ENCODE measurements around the gene SCARB2. TPM values are rescaled to one million over a fixed set of nuclear protein-coding genes. Genes with fewer than 3 reads are reported as not detected.

SCARB2 gene
- polyA plus RNA-seq, 1 experiment: 65.3 TPM

GRCh38 chr4:76177709-76178108 lies 35.9 kb downstream of the SCARB2 start:
- no peak for TF ChIP-seq CTCF (IDR thresholded peaks at IDR 0.05; ENCODE audit: insufficient read depth, low read depth, low read length)
- Histone ChIP-seq H3K36me3 (ENCODE audit: control insufficient read depth, insufficient read depth, low read length) (peaks cover 11% of the 10 kb centered on the region), H3K4me3 (ENCODE audit: low read depth, low read length) (no peak overlapping the region), H3K27me3 (ENCODE audit: control insufficient read depth, insufficient read depth, low read length) (no peaks in the 10 kb centered on the region)
- DNase-seq (ENCODE audit: low read depth): no peak
- POLR2A ChIA-PET: no interaction called here
- CTCF ChIA-PET: interaction anchor here (5.0 kb wide), 2 partner anchors 199 to 327 kb away, joined by 29 to 78 read pairs; no protein-coding TSS in a partner anchor

GRCh38 chr4:76175336-76175735 lies 38.3 kb downstream of the SCARB2 start:
- Histone ChIP-seq H3K27me3 (ENCODE audit: control insufficient read depth, insufficient read depth, low read length) (no peaks in the 10 kb centered on the region), H3K4me3 (ENCODE audit: low read depth, low read length) (no peak overlapping the region), H3K36me3 (ENCODE audit: control insufficient read depth, insufficient read depth, low read length) (peaks cover 14% of the 10 kb centered on the region)
- CTCF ChIA-PET: interaction anchor here (0.6 kb wide), 1 partner anchor 328 kb away, joined by 4 read pairs; no protein-coding TSS in a partner anchor
- POLR2A ChIA-PET: no interaction called here
- DNase-seq (ENCODE audit: low read depth): no peak
- no peak for TF ChIP-seq CTCF (IDR thresholded peaks at IDR 0.05; ENCODE audit: insufficient read depth, low read depth, low read length)

GRCh38 chr4:76174216-76174615 lies 39.4 kb downstream of the SCARB2 start:
- ChIA-PET CTCF (no interaction called here), POLR2A (no interaction called here)
- Histone ChIP-seq H3K4me3 (ENCODE audit: low read depth, low read length) (no peak overlapping the region), H3K36me3 (ENCODE audit: control insufficient read depth, insufficient read depth, low read length) (peaks cover 15% of the 10 kb centered on the region), H3K27me3 (ENCODE audit: control insufficient read depth, insufficient read depth, low read length) (no peaks in the 10 kb centered on the region)
- no peak for TF ChIP-seq CTCF (IDR thresholded peaks at IDR 0.05; ENCODE audit: insufficient read depth, low read depth, low read length)
- no peak for DNase-seq (ENCODE audit: low read depth)

GRCh38 chr4:76168688-76169087 lies 44.9 kb downstream of the SCARB2 start:
- Histone ChIP-seq H3K4me3 (ENCODE audit: low read depth, low read length) (no peak overlapping the region), H3K27me3 (ENCODE audit: control insufficient read depth, insufficient read depth, low read length) (no peaks in the 10 kb centered on the region), H3K36me3 (ENCODE audit: control insufficient read depth, insufficient read depth, low read length) (peaks cover 13% of the 10 kb centered on the region)
- no peak for TF ChIP-seq CTCF (IDR thresholded peaks at IDR 0.05; ENCODE audit: insufficient read depth, low read depth, low read length)
- ChIA-PET CTCF (interaction anchor here (4.0 kb wide), 1 partner anchor 11 kb away, joined by 20 read pairs; no protein-coding TSS in a partner anchor), POLR2A (no interaction called here)
- DNase-seq (ENCODE audit: low read depth): no peak

GRCh38 chr4:76166480-76166879 lies 47.1 kb downstream of the SCARB2 start:
- no peak overlapping the region for H3K4me3 ChIP-seq (ENCODE audit: low read depth, low read length)
- H3K27me3 ChIP-seq (ENCODE audit: control insufficient read depth, insufficient read depth, low read length): no peaks in the 10 kb centered on the region
- CTCF ChIA-PET: interaction anchor here (2.6 kb wide), 1 partner anchor 13 kb away, joined by 13 read pairs; no protein-coding TSS in a partner anchor
- H3K36me3 ChIP-seq (ENCODE audit: control insufficient read depth, insufficient read depth, low read length): peaks cover 12% of the 10 kb centered on the region; the same call in 1 of the 2 replicates
- DNase-seq (ENCODE audit: low read depth): no peak
- POLR2A ChIA-PET: no interaction called here
- TF ChIP-seq CTCF (IDR thresholded peaks at IDR 0.05; ENCODE audit: insufficient read depth, low read depth, low read length): no peak

Measured in BJ (cell line).